OCI-LY7 (cell line): ENCODE results near the gene ULBP3.

Experiments
- CTCF ChIP-seq: fragments of 200-600 bp; sonication (generic); conservative IDR thresholded peaks from 2 replicates; pipeline ENCODE4 v1.5.1; 2014; ENCODE audit warnings: mild to moderate bottlenecking, antibody characterized with exemption, low read length, moderate library complexity, mixed read lengths
- EZH2phosphoT487 ChIP-seq: fragments of 200-600 bp; sonication (generic); IDR thresholded peaks from 2 replicates; pipeline ENCODE4 v1.6.1; 2018; ENCODE audit warnings: low read depth, borderline replicate concordance, mild to moderate bottlenecking, mixed run types, antibody characterized with exemption, low read length, moderate library complexity, mixed read lengths

- TF ChIP-seq CTCF (no peak), EZH2phosphoT487 (no peak)
Measured at GRCh38 chr6:150079604-150080003, 10.7 kb upstream of the ULBP3 start.
